Adrenal gland (tissue), 12 donors: Measurements from ENCODE around the gene KRTAP19-6. TPM values are rescaled to one million over a fixed set of nuclear protein-coding genes. Genes with fewer than 3 reads are reported as not detected.

ENCODE experiments used
- DNase-seq, 7 donors: peaks; one replicate each; pipeline ENCODE4 v3.0.0-alpha.2; 2019 to 2020
- H3K27ac ChIP-seq, 5 donors: fragments of 200-600 bp; sonication (generic) in 4 of 5; 1 replicate in 3 of 5; 2 replicates in 2 of 5; pipeline versions ENCODE4 v1.5.1 to v1.8.0; 2016 to 2020; ENCODE audit warnings: mild to moderate bottlenecking in 1 of 5
- H3K27me3 ChIP-seq: fragments of 200-600 bp; 2 replicates; pipeline ENCODE4 v1.8.0; 2021
- H3K36me3 ChIP-seq, 2 donors: fragments of 200-600 bp; replicated peaks in 1 of 2; 1 replicate in 1 of 2; 2 replicates in 1 of 2; pipeline versions ENCODE4 v1.5.1 to v1.8.0; 2018 to 2022
- H3K4me1 ChIP-seq, 2 donors: fragments of 200-600 bp; replicated peaks in 1 of 2; 1 replicate in 1 of 2; 2 replicates in 1 of 2; pipeline versions ENCODE4 v1.5.1 to v1.8.0; 2018 to 2021
- H3K4me3 ChIP-seq, 4 donors: fragments of 200-600 bp; sonication (generic) in 3 of 4; one replicate each; pipeline ENCODE4 v1.5.1; 2016 to 2018
- H3K9me3 ChIP-seq, 3 donors: fragments of 200-600 bp; sonication (generic) in 1 of 3; replicated peaks in 1 of 3; 1 replicate in 2 of 3; 2 replicates in 1 of 3; pipeline versions ENCODE4 v1.5.1 to v1.8.0; 2016 to 2021
- POLR2A ChIP-seq, 2 donors: fragments of 450-650 bp; IDR thresholded peaks; one replicate each; pipeline ENCODE4 v1.6.1; 2017; ENCODE audit warnings: antibody characterized with exemption in 2 of 2, mild to moderate bottlenecking in 2 of 2, moderate library complexity in 1 of 2
- WGBS, 4 donors: extraction: QIAGEN DNeasy Blood & Tissue Kit in 2 of 4; methylation state at CpG; one replicate each; pipeline versions ENCODE4 v1.1.5 to v1.1.7; 2013 to 2017; 5-methylcytosine and 5-hydroxymethylcytosine counted together
- intact Hi-C, 2 donors: fragments of 100-400 bp; cut with DNase I; formaldehyde crosslinking; loops; one replicate each; pipeline versions ENCODE4 v1.14.1 to v1.15.0; 2022 to 2023
- polyA plus RNA-seq, 3 donors: library from polyadenylated mRNA; stranded (reverse); fragments of 200-250 nt in 2 of 3; fragments of 350-450 nt in 1 of 3; fragmentation: Illumina TruSeq in 1 of 3; extraction: RNeasy Lipid Tissue Mini Kit (QIAGEN cat#74804) in 1 of 3; gene quantifications; one replicate each; pipeline ENCODE4 v1.2.3, GENCODE V29; 2013 to 2014
- total RNA-seq, 9 donors: library from RNA; depleted of rRNA in 4 of 9; stranded (reverse); fragments of >200 nt in 4 of 9; fragments of 120-200 nt in 1 of 9; fragmentation: NEBNext Ultra II Directional in 1 of 9; extraction: Animal tissue kit (Norgen Biotek cat#: 25700) in 1 of 9; gene quantifications; one replicate each; pipeline versions ENCODE4 v1.1.0 to v1.2.4, GENCODE V29; 2013 to 2023
- TF ChIP-seq, protein P1 (sequence below), 6 experiments: fragments of 450-650 bp in 4 of 6; fragments of 200-600 bp in 2 of 6; sonication (generic) in 1 of 6; IDR thresholded peaks; 1 replicate in 5 of 6; 2 replicates in 1 of 6; pipeline versions ENCODE4 v1.5.1 to v1.8.0; 2016 to 2021; ENCODE audit warnings: antibody characterized with exemption in 6 of 6, mild to moderate bottlenecking in 2 of 6, moderate library complexity in 1 of 6
- donor health status: healthy with polysubstance abuse.
- donor health status: Bipolar disorder and iron deficiency.
- donor health status: DM: yes; HTN: yes; CAD: no.
- donor health status: DM: no; HTN: no; CAD: no.
- donor health status: DM: no; HTN: no; CAD: no.
- donor health status: DM: yes; HTN: yes; CAD: no.

Gene KRTAP19-6
- total and polyA plus RNA-seq, 12 donors, result not detected

DNA sequence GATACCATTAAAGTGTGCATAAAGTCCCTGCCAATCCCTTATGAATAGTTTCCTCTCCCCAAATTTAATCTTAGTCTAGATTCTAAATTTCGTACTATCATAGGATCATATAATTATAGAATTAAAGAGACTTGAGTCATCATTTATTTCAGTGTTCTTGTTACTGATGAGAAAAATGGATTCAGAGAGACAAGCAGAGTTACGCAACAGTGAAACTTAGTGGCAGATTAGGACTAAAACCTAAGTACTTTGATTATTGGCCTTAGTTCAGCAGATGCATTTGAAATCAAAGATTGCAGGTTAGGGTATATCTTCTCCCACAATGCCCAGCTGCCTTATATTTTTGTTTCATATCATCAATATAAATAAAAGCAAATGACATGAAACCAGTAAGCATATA lies 20.3 kb upstream of the KRTAP19-6 start:
- Histone ChIP-seq H3K27ac (no peak overlapping the region), H3K9me3 (no peaks in the 10 kb centered on the region), H3K36me3 (no peaks in the 10 kb centered on the region), H3K4me1 (no peaks in the 10 kb centered on the region), H3K27me3 (no peaks in the 10 kb centered on the region), H3K4me3 (no peak overlapping the region)
- TF ChIP-seq, protein P1, sequence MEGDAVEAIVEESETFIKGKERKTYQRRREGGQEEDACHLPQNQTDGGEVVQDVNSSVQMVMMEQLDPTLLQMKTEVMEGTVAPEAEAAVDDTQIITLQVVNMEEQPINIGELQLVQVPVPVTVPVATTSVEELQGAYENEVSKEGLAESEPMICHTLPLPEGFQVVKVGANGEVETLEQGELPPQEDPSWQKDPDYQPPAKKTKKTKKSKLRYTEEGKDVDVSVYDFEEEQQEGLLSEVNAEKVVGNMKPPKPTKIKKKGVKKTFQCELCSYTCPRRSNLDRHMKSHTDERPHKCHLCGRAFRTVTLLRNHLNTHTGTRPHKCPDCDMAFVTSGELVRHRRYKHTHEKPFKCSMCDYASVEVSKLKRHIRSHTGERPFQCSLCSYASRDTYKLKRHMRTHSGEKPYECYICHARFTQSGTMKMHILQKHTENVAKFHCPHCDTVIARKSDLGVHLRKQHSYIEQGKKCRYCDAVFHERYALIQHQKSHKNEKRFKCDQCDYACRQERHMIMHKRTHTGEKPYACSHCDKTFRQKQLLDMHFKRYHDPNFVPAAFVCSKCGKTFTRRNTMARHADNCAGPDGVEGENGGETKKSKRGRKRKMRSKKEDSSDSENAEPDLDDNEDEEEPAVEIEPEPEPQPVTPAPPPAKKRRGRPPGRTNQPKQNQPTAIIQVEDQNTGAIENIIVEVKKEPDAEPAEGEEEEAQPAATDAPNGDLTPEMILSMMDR (IDR thresholded peaks at IDR 0.05), result no peak
- no peak for TF ChIP-seq POLR2A (IDR thresholded peaks at IDR 0.05)
- no peak for DNase-seq
- WGBS, 4 donors, result 67 to 78% (median 76%) methylated on average over 2 of the region's 2 CpGs
- intact Hi-C loops, result no loop called here

GRCh38 chr21:30561264-30561895 lies 19.7 kb upstream of the KRTAP19-6 start, which contains the start of gene KRTAP19-7:
Gene KRTAP19-7, minus strand, starts transcription at chr21:30561314. Its CDS starts 25 bp downstream, at chr21:30561289.
- H3K4me3 ChIP-seq, result no peak within 1 kb of the TSS
- no peaks in the 10 kb centered on the region for H3K9me3 ChIP-seq
- no peaks in the 10 kb centered on the region for H3K4me1 ChIP-seq
- no peaks in the 10 kb centered on the region for H3K36me3 ChIP-seq
- no peaks in the 10 kb centered on the region for H3K27me3 ChIP-seq
- no peak for TF ChIP-seq POLR2A (IDR thresholded peaks at IDR 0.05)
- TF ChIP-seq, protein P1 (IDR thresholded peaks at IDR 0.05), result no peak
- no peak within 1 kb of the TSS for H3K27ac ChIP-seq
- 61 to 88% (median 70%) methylated on average over 2 of the region's 2 CpGs for WGBS, 4 donors
- DNase-seq, result no peak
- intact Hi-C loops, result no loop called here

DNA sequence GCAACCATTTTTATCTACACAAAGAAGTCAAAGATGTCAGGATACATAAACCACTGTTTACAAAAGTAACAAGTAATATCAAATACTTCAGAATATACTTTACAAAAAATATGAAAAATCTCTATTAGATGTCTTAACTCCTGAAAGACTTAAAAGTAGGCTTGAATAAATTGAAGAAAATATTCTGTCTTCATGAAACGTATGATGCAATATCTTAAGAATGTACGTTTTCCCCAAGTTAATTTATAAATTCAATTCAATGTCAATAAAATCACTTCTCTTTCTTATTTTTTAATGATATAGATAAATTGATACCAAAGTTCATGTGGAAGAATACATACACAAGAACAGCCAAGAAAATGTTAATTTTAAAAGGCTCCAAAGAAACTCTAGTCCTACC lies 13.4 kb upstream of the KRTAP19-6 start:
- DNase-seq, result no peak
- Histone ChIP-seq H3K27me3 (no peaks in the 10 kb centered on the region), H3K36me3 (no peaks in the 10 kb centered on the region), H3K27ac (no peak overlapping the region), H3K9me3 (peaks cover 0 to 4% (median 0%) of the 10 kb centered on the region in 3 donors), H3K4me3 (no peak overlapping the region), H3K4me1 (no peaks in the 10 kb centered on the region)
- 71 to 82% (median 79%) methylated on average over 2 of the region's 2 CpGs for WGBS, 4 donors
- intact Hi-C loops, result no loop called here
- no peak for TF ChIP-seq POLR2A (IDR thresholded peaks at IDR 0.05)
- TF ChIP-seq, protein P1 (IDR thresholded peaks at IDR 0.05), result no peak

DNA sequence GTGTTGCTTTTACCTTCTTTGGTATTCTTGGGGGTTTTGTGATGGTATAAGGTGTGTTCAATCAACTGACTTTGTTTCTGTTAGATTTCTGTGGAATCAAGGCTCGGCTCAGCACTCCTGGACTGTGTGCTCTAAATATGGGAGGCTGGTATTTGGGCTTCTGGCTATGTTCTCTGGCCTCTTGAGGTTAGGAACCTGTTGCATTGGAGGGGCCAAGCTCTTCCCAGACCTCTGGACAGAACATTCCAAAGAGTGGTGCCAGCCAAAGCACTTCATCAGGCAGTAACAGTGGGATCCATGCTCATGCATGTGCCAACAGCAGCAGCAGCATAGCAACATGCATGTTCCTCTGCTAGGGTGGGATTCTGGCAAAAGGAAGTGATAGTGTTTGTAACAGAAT lies 11.1 kb upstream of the KRTAP19-6 start:
- H3K27ac ChIP-seq, result no peak overlapping the region
- no peaks in the 10 kb centered on the region for H3K36me3 ChIP-seq
- no peaks in the 10 kb centered on the region for H3K27me3 ChIP-seq
- TF ChIP-seq, protein P1 (IDR thresholded peaks at IDR 0.05), result no peak
- TF ChIP-seq POLR2A (IDR thresholded peaks at IDR 0.05), result no peak
- H3K4me1 ChIP-seq, result no peaks in the 10 kb centered on the region
- no peak overlapping the region for H3K4me3 ChIP-seq
- 43 to 82% (median 61%) methylated on average over 1 of the region's 1 CpG for WGBS, 4 donors
- intact Hi-C loops, result no loop called here
- no peak for DNase-seq
- H3K9me3 ChIP-seq, result peaks cover 0 to 4% (median 0%) of the 10 kb centered on the region in 3 donors
